HG03280 (cell line): ENCODE data around the gene PCSK9.
"Not testable (repeated sequence)": the region's sequence is repeated elsewhere in the genome, so short reads cannot be mapped to it uniquely, and the experiment has no call there.

ENCODE experiments used
- ATAC-seq: cut with Tn5 transposase; IDR thresholded peaks from one replicate; pipeline ENCODE4 v1.9.1; 2021; ENCODE audit warnings: mild to moderate bottlenecking, moderate library complexity; ENCODE audit not compliant: unreplicated experiment

PCSK9 gene

GRCh38 chr1:55073187-55073916 lies 34.0 kb downstream of the PCSK9 start:
- ATAC-seq: no peak

- ATAC-seq: no peak
Observed at GRCh38 chr1:55074455-55074854, 35.1 kb downstream of the PCSK9 start.

DNA sequence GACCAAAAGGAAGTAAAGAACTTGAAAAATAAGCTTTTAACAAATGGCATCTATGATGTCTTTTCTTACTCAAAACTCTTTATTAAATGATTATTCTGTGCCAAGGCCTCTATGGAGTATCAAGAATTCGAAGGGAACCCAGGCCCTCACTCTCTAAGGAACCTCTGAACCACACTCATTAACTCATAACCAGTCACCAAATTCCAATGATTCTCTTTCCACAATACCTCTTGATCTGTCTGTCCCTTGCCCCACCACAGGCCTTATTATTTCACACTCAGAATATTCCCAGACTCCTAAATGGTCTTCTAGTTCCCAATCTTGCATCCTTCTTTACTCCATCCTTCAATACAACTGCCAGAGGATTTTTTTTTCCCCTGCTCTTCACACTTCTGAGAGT lies 37.0 kb downstream of the PCSK9 start:
- ATAC-seq: no peak

GRCh38 chr1:55078470-55078869 lies 39.1 kb downstream of the PCSK9 start:
- ATAC-seq: no peak

DNA sequence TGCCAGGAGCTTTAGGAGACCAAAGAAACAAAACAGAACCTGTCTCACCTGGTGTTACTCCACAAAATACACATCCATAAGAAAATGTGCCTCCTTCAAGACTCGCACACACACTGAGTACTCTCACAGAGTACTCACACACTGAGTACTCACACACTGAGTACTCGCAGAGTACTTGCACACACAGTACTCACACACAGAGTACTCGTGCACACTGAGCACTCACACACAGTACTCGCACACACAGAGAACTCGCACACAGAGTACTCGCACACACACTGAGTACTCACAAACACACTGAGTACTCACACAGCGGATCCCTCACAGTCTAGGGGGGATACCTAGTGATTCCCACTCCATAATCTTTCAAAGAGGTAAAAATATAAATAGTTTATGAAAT lies 40.3 kb downstream of the PCSK9 start:
- no peak for ATAC-seq

DNA sequence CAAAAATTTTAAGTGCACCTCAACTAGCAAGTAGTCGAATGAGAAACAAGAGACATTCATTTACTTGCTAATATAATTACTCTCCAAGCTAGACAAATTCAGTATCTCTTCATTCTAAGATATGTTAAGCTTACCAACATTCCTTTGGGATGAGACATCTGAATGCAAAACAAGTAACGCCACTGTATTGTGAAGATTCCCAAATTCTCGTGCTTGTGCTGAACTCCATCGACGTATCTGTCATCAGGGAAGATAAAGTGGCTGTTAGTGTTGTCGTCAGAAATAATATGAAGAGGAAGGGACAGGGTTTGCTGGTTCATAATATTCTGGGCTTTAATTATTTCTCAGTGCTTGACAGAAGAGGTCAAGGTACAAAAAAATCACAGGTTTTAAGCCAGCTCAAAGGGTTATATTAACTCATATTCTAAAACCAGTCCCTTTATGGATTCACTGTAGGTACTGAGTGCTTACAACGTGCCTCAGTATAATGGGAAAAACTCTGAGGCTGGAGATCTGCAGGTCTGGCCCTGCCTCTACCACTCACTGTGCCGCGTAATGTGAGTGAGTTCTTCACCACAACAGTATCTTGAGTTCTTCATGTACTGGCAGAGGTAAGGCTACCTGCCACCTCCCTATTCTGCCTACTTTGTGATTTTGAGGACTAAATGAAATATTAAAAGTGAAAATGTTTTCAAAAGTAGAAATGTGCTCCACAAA lies 42.0 kb downstream of the PCSK9 start:
- no peak for ATAC-seq

- ATAC-seq: no peak
Observed at GRCh38 chr1:55081905-55082296, 42.6 kb downstream of the PCSK9 start.

GRCh38 chr1:55084257-55084656 lies 44.9 kb downstream of the PCSK9 start:
- ATAC-seq: no peak

- ATAC-seq: no peak
Observed at GRCh38 chr1:55087439-55087838, 48.1 kb downstream of the PCSK9 start.

- no peak for ATAC-seq
Observed at GRCh38 chr1:55088413-55088812, 49.1 kb downstream of the PCSK9 start.

- no peak for ATAC-seq
Observed at GRCh38 chr1:55089683-55090082, 50.3 kb downstream of the PCSK9 start.

DNA sequence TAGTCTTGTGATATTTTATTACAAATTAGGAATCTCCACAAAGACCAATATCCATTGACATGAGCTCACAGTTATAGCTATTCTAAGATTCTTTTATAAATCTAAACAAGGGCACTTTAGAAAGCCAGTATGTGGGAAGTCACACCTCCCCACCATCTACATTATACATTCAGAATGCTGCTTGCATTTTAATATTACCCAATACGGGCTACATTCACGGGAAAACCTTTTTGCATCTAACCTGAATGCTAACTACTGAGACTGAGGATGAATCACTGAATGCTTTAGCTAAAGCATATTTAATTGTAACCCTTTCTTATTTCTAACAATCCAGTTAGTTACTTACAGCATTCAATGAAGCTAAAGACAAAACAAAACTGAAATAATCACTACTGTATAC lies 53.1 kb downstream of the PCSK9 start:
- no peak for ATAC-seq

- ATAC-seq: no peak
Observed at GRCh38 chr1:55095095-55095494, 55.7 kb downstream of the PCSK9 start.

DNA sequence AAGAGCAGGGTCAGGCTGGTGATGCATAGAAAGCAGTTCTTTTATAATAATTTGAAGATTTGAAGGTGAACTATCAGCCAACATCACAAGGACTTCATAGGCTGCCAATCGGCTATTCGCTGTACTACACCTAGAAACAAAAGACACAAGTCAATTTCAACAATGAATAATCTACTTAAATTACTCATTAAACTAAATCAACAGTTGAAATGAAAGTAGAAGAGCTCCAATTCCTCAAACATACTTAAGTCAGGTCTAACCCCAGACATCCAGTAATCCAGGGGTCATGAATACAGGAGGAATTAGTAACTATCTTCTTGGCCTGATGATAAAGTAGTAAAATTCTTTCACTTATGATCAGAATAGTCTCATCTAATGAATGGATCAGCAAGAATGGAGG lies 64.5 kb downstream of the PCSK9 start:
- ATAC-seq: no peak

DNA sequence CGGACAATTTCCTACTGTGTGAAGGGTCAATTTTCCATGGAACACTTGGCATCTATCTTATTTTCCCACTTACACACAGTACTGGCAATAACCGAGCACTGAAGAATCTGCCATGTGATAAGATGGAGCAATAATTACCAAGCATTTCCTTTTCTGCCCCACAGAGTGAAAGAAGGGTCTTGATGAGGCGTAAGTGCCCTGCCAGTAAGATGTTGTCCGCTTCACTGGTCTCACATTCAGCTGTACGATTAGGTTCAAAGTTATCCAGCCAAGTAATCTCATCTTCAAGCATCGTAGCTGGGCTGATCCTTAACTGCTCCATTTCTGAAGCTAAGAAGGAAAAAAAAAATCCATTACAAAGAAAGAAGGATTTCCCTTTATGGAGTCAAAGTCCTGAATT lies 67.8 kb downstream of the PCSK9 start:
- ATAC-seq: no peak

GRCh38 chr1:55109005-55109404 lies 69.7 kb downstream of the PCSK9 start:
- not testable (repeated sequence) for ATAC-seq
